GM23338 (cell line): ENCODE data around the gene PPAN. TPM values are rescaled to one million over a fixed set of nuclear protein-coding genes. Genes with fewer than 3 reads are reported as not detected.
A peak's percentile ranks its signal among the peaks of the same experiment; 100 is the strongest.

Experiments used
- ATAC-seq: fragments of 200-7000 bp; cut with Tn5 transposase; 3 replicates; pipeline ENCODE4 v1.9.1; 2020
- DNase-seq: peaks from one replicate; pipeline ENCODE4 v3.0.0-alpha.2; 2015; ENCODE audit warnings: low spot score
- H2AFZ ChIP-seq: fragments of 200-600 bp; sonication (generic); 2 replicates; pipeline ENCODE4 v1.8.0; 2016; ENCODE audit warnings: antibody characterized with exemption, mild to moderate bottlenecking, moderate library complexity
- H3F3A ChIP-seq: fragments of 200-600 bp; sonication (generic); replicated peaks from 2 replicates; pipeline ENCODE4 v1.8.0; 2017; ENCODE audit warnings: antibody characterized with exemption, mixed run types, low read depth
- H3K27ac ChIP-seq: fragments of 200-600 bp; sonication (generic); 2 replicates; pipeline ENCODE4 v1.6.1; 2016; ENCODE audit warnings: low read depth
- H3K27me3 ChIP-seq: fragments of 200-600 bp; sonication (generic); 2 replicates; pipeline ENCODE4 v1.8.0; 2016; ENCODE audit warnings: mild to moderate bottlenecking, mixed run types, moderate library complexity; ENCODE audit not compliant: insufficient read depth
- H3K36me3 ChIP-seq: fragments of 200-600 bp; sonication (generic); 2 replicates; pipeline ENCODE4 v1.8.0; 2016; ENCODE audit warnings: mild to moderate bottlenecking; ENCODE audit not compliant: insufficient read depth
- H3K4me1 ChIP-seq: fragments of 200-600 bp; sonication (generic); 2 replicates; pipeline ENCODE4 v1.8.0; 2016; ENCODE audit warnings: mild to moderate bottlenecking, moderate library complexity; ENCODE audit not compliant: insufficient read depth
- H3K4me2 ChIP-seq: fragments of 200-600 bp; sonication (generic); 2 replicates; pipeline ENCODE4 v1.7.1; 2017; ENCODE audit warnings: mixed run types
- H3K4me3 ChIP-seq: fragments of 200-600 bp; sonication (generic); 2 replicates; pipeline ENCODE4 v1.6.1; 2016; ENCODE audit warnings: mixed run types
- H3K79me2 ChIP-seq: fragments of 200-600 bp; sonication (generic); replicated peaks from 2 replicates; pipeline ENCODE4 v1.8.0; 2017; ENCODE audit warnings: mild to moderate bottlenecking; ENCODE audit not compliant: insufficient read depth
- H3K9me2 ChIP-seq: fragments of 200-600 bp; sonication (generic); 2 replicates; pipeline ENCODE4 v1.8.0; 2017; ENCODE audit not compliant: insufficient read depth
- H4K20me1 ChIP-seq: fragments of 200-600 bp; sonication (generic); replicated peaks from 2 replicates; pipeline ENCODE4 v1.8.0; 2017; ENCODE audit warnings: mild to moderate bottlenecking; ENCODE audit not compliant: insufficient read depth
- H3K27ac Mint-ChIP-seq: 2 replicates; pipeline ENCODE4 v1.8.0; 2020; ENCODE audit warnings: inconsistent platforms, mild to moderate bottlenecking, moderate library complexity, mixed read lengths
- H3K27me3 Mint-ChIP-seq: 3 replicates; pipeline ENCODE4 v1.8.0; 2022; ENCODE audit warnings: low read depth, mild to moderate bottlenecking, moderate library complexity, mixed read lengths, inconsistent platforms; ENCODE audit not compliant: insufficient read depth, poor library complexity
- H3K36me3 Mint-ChIP-seq: 3 replicates; pipeline ENCODE4 v1.8.0; 2021; ENCODE audit warnings: low read depth, mild to moderate bottlenecking, inconsistent platforms, moderate library complexity, mixed read lengths
- H3K4me1 Mint-ChIP-seq: 3 replicates; pipeline ENCODE4 v1.8.0; 2020; ENCODE audit warnings: mild to moderate bottlenecking, inconsistent platforms, mixed read lengths
- H3K4me3 Mint-ChIP-seq: 3 replicates; pipeline ENCODE4 v1.8.0; 2021; ENCODE audit warnings: moderate library complexity, mild to moderate bottlenecking, inconsistent platforms, mixed read lengths
- H3K9me3 Mint-ChIP-seq: 3 replicates; pipeline ENCODE4 v1.8.0; 2020; ENCODE audit warnings: moderate library complexity, mild to moderate bottlenecking, inconsistent platforms, mixed read lengths
- CREB1 ChIP-seq: fragments of 250-450 bp; sonication (Bioruptor Pico); IDR thresholded peaks from 2 replicates; pipeline ENCODE4 v1.5.0; 2020; ENCODE audit warnings: low read depth, mild to moderate bottlenecking, moderate library complexity
- EZH2 ChIP-seq: fragments of 200-600 bp; sonication (generic); IDR thresholded peaks from one replicate; pipeline ENCODE4 v1.8.0; 2017; ENCODE audit warnings: antibody characterized with exemption, mild to moderate bottlenecking, low read depth; ENCODE audit not compliant: unreplicated experiment
- EZH2phosphoT487 ChIP-seq: fragments of 200-600 bp; sonication (generic); IDR thresholded peaks from one replicate; pipeline ENCODE4 v1.8.1; 2018; ENCODE audit warnings: antibody characterized with exemption; ENCODE audit not compliant: unreplicated experiment
- JUNB ChIP-seq: IDR thresholded peaks from one replicate; pipeline ENCODE4 v1.6.1; 2016; ENCODE audit warnings: antibody characterized with exemption; ENCODE audit not compliant: unreplicated experiment
- NANOG ChIP-seq: IDR thresholded peaks from 2 replicates; pipeline ENCODE4 v1.6.1; 2016; ENCODE audit warnings: antibody characterized with exemption, borderline replicate concordance
- POLR2AphosphoS5 ChIP-seq: IDR thresholded peaks from 2 replicates; pipeline ENCODE4 v1.6.1; 2016; ENCODE audit warnings: antibody characterized with exemption, low read depth
- STAT1 ChIP-seq: IDR thresholded peaks from one replicate; pipeline ENCODE4 v1.6.1; 2016; ENCODE audit warnings: antibody characterized with exemption; ENCODE audit not compliant: unreplicated experiment
- ZNF114 ChIP-seq: fragments of 250-450 bp; sonication (Bioruptor Pico); IDR thresholded peaks from 2 replicates; pipeline ENCODE4 v1.5.0; 2020; ENCODE audit warnings: mild to moderate bottlenecking, moderate library complexity
- ZNF331 ChIP-seq: fragments of 250-450 bp; sonication (Bioruptor Pico); IDR thresholded peaks from 2 replicates; pipeline ENCODE4 v1.5.0; 2020; ENCODE audit warnings: low read depth, mild to moderate bottlenecking, moderate library complexity
- polyA plus RNA-seq: library from polyadenylated mRNA; unstranded; fragments of >200 nt; fragmentation: Nextera tagmentation; extraction: Ambion mirVana; gene quantifications from 2 replicates; pipeline ENCODE4 v1.2.1, GENCODE V29; 2016
- total RNA-seq: library from RNA; depleted of rRNA; stranded (reverse); fragments of >200 nt; shearing (Covaris generic); gene quantifications from 2 replicates; pipeline ENCODE4 v1.2.3, GENCODE V29; 2014
- TF ChIP-seq, protein P1 (sequence below): fragments of 250-450 bp; sonication (Bioruptor Pico); IDR thresholded peaks from 2 replicates; pipeline ENCODE4 v1.5.0; 2020; ENCODE audit warnings: mild to moderate bottlenecking, moderate library complexity
- TF ChIP-seq, protein P2 (sequence below), 2 experiments: fragments of 200-600 bp in 1 of 2; sonication (generic) in 1 of 2; conservative IDR thresholded peaks; 2 replicates each; pipeline versions ENCODE4 v1.5.1 to v1.6.1; 2016 to 2017; ENCODE audit warnings: antibody characterized with exemption in 2 of 2, low read depth in 2 of 2, mild to moderate bottlenecking in 2 of 2, moderate library complexity in 1 of 2
- TF ChIP-seq, protein P3 (sequence below): IDR thresholded peaks from 2 replicates; pipeline ENCODE4 v1.6.1; 2016; ENCODE audit warnings: antibody characterized with exemption
- TF ChIP-seq, protein P4 (sequence below): IDR thresholded peaks from one replicate; pipeline ENCODE4 v1.6.1; 2018; ENCODE audit warnings: antibody characterized with exemption; ENCODE audit not compliant: unreplicated experiment

The PPAN gene
- total and polyA plus RNA-seq, 2 experiments from 2014 or later: 71.8 to 81.9 TPM

DNA sequence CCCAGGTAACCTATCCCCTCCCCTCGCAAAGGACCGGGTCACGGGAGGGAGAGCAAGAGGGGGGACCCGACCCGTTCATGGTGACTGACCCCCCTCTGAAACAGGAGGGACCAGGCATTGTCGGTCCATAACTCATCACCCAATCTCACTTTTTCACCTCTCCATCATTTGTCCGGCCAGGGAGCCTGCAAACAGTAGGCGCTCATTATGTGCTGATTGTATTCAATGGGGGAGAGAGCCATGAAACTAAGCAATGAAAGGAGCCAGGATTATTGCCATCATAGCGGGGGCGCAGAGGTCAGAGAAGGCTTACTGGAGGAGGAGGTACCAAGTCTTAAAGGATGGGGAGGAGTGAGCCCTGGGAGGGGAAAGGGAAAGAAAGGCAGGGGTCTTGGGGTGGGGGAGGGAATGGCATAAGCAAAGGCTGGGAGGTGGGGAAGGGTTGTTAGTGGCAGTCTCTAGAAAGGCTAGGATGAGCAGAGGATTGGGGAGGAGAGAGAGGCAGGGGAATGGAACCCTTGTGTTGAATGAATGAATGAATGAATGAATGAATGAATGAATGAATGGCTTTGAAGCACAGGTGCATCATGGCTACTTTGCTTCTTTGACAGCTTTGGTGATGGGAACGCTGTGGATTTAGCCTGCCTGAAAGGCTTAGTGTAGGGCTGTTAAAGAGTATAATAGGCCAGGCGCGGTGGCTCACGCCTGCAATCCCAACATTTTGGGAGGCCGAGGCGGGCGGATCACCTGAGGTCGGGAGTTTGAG is 18.7 kb upstream of the PPAN start:
- no peaks in the 10 kb centered on the region for H3K36me3 ChIP-seq
- Mint-ChIP-seq H3K36me3 (peaks cover 9% of the 10 kb centered on the region), H3K4me1 (no peaks in the 10 kb centered on the region; the same call in 2 of the 3 replicates), H3K27ac (no peak overlapping the region), H3K27me3 (peaks cover 13% of the 10 kb centered on the region), H3K9me3 (no peaks in the 10 kb centered on the region), H3K4me3 (peak overlapping the region; percentile 81)
- ATAC-seq (no peak), DNase-seq (no peak)
- TF ChIP-seq, protein P1, sequence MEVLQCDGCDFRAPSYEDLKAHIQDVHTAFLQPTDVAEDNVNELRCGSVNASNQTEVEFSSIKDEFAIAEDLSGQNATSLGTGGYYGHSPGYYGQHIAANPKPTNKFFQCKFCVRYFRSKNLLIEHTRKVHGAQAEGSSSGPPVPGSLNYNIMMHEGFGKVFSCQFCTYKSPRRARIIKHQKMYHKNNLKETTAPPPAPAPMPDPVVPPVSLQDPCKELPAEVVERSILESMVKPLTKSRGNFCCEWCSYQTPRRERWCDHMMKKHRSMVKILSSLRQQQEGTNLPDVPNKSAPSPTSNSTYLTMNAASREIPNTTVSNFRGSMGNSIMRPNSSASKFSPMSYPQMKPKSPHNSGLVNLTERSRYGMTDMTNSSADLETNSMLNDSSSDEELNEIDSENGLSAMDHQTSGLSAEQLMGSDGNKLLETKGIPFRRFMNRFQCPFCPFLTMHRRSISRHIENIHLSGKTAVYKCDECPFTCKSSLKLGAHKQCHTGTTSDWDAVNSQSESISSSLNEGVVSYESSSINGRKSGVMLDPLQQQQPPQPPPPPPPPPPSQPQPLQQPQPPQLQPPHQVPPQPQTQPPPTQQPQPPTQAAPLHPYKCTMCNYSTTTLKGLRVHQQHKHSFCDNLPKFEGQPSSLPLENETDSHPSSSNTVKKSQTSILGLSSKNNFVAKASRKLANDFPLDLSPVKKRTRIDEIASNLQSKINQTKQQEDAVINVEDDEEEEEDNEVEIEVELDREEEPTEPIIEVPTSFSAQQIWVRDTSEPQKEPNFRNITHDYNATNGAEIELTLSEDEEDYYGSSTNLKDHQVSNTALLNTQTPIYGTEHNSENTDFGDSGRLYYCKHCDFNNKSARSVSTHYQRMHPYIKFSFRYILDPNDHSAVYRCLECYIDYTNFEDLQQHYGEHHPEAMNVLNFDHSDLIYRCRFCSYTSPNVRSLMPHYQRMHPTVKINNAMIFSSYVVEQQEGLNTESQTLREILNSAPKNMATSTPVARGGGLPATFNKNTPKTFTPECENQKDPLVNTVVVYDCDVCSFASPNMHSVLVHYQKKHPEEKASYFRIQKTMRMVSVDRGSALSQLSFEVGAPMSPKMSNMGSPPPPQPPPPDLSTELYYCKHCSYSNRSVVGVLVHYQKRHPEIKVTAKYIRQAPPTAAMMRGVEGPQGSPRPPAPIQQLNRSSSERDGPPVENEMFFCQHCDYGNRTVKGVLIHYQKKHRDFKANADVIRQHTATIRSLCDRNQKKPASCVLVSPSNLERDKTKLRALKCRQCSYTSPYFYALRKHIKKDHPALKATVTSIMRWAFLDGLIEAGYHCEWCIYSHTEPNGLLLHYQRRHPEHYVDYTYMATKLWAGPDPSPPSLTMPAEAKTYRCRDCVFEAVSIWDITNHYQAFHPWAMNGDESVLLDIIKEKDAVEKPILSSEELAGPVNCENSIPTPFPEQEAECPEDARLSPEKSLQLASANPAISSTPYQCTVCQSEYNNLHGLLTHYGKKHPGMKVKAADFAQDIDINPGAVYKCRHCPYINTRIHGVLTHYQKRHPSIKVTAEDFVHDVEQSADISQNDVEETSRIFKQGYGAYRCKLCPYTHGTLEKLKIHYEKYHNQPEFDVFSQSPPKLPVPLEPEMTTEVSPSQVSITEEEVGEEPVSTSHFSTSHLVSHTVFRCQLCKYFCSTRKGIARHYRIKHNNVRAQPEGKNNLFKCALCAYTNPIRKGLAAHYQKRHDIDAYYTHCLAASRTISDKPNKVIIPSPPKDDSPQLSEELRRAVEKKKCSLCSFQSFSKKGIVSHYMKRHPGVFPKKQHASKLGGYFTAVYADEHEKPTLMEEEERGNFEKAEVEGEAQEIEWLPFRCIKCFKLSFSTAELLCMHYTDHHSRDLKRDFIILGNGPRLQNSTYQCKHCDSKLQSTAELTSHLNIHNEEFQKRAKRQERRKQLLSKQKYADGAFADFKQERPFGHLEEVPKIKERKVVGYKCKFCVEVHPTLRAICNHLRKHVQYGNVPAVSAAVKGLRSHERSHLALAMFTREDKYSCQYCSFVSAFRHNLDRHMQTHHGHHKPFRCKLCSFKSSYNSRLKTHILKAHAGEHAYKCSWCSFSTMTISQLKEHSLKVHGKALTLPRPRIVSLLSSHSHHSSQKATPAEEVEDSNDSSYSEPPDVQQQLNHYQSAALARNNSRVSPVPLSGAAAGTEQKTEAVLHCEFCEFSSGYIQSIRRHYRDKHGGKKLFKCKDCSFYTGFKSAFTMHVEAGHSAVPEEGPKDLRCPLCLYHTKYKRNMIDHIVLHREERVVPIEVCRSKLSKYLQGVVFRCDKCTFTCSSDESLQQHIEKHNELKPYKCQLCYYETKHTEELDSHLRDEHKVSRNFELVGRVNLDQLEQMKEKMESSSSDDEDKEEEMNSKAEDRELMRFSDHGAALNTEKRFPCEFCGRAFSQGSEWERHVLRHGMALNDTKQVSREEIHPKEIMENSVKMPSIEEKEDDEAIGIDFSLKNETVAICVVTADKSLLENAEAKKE (CRISPR knock-in tag): no peak
- TF ChIP-seq STAT1: no peak
- no peak for TF ChIP-seq ZNF331 (CRISPR knock-in tag)
- no peak for TF ChIP-seq POLR2AphosphoS5
- TF ChIP-seq JUNB: no peak
- no peak for TF ChIP-seq NANOG
- no peak for TF ChIP-seq EZH2phosphoT487
- TF ChIP-seq CREB1 (CRISPR knock-in tag): no peak
- TF ChIP-seq EZH2: no peak
- TF ChIP-seq, protein P2, sequence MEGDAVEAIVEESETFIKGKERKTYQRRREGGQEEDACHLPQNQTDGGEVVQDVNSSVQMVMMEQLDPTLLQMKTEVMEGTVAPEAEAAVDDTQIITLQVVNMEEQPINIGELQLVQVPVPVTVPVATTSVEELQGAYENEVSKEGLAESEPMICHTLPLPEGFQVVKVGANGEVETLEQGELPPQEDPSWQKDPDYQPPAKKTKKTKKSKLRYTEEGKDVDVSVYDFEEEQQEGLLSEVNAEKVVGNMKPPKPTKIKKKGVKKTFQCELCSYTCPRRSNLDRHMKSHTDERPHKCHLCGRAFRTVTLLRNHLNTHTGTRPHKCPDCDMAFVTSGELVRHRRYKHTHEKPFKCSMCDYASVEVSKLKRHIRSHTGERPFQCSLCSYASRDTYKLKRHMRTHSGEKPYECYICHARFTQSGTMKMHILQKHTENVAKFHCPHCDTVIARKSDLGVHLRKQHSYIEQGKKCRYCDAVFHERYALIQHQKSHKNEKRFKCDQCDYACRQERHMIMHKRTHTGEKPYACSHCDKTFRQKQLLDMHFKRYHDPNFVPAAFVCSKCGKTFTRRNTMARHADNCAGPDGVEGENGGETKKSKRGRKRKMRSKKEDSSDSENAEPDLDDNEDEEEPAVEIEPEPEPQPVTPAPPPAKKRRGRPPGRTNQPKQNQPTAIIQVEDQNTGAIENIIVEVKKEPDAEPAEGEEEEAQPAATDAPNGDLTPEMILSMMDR (conservative IDR thresholded peaks at IDR 0.05; ENCODE audit: low read depth in 2 of 2): no peak
- TF ChIP-seq, protein P3, sequence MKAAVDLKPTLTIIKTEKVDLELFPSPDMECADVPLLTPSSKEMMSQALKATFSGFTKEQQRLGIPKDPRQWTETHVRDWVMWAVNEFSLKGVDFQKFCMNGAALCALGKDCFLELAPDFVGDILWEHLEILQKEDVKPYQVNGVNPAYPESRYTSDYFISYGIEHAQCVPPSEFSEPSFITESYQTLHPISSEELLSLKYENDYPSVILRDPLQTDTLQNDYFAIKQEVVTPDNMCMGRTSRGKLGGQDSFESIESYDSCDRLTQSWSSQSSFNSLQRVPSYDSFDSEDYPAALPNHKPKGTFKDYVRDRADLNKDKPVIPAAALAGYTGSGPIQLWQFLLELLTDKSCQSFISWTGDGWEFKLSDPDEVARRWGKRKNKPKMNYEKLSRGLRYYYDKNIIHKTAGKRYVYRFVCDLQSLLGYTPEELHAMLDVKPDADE: no peak
- TF ChIP-seq, protein P4, sequence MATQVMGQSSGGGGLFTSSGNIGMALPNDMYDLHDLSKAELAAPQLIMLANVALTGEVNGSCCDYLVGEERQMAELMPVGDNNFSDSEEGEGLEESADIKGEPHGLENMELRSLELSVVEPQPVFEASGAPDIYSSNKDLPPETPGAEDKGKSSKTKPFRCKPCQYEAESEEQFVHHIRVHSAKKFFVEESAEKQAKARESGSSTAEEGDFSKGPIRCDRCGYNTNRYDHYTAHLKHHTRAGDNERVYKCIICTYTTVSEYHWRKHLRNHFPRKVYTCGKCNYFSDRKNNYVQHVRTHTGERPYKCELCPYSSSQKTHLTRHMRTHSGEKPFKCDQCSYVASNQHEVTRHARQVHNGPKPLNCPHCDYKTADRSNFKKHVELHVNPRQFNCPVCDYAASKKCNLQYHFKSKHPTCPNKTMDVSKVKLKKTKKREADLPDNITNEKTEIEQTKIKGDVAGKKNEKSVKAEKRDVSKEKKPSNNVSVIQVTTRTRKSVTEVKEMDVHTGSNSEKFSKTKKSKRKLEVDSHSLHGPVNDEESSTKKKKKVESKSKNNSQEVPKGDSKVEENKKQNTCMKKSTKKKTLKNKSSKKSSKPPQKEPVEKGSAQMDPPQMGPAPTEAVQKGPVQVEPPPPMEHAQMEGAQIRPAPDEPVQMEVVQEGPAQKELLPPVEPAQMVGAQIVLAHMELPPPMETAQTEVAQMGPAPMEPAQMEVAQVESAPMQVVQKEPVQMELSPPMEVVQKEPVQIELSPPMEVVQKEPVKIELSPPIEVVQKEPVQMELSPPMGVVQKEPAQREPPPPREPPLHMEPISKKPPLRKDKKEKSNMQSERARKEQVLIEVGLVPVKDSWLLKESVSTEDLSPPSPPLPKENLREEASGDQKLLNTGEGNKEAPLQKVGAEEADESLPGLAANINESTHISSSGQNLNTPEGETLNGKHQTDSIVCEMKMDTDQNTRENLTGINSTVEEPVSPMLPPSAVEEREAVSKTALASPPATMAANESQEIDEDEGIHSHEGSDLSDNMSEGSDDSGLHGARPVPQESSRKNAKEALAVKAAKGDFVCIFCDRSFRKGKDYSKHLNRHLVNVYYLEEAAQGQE: no peak
- TF ChIP-seq ZNF114: no peak
- H2AFZ ChIP-seq: peak overlapping the region; percentile 86; the same call in 1 of the 2 replicates
- H3K9me2 ChIP-seq: no peaks in the 10 kb centered on the region
- H3K4me1 ChIP-seq: no peaks in the 10 kb centered on the region; the same call in 1 of the 2 replicates
- H3K79me2 ChIP-seq: no peaks in the 10 kb centered on the region
- peak overlapping the region; percentile 92 for H3K4me2 ChIP-seq
- no peaks in the 10 kb centered on the region for H3K27me3 ChIP-seq
- H3K4me3 ChIP-seq: peak overlapping the region; percentile 95
- peaks cover 8% of the 10 kb centered on the region; the same call in 1 of the 2 replicates for H4K20me1 ChIP-seq
- H3F3A ChIP-seq: no peaks in the 10 kb centered on the region
- no peak overlapping the region for H3K27ac ChIP-seq
